Calu3 (cell line): ENCODE measurements around the gene KCNT1. TPM values are rescaled to one million over a fixed set of nuclear protein-coding genes. Genes with fewer than 3 reads are reported as not detected.

Experiments
- BruUV-seq: library from RNA; stranded (reverse); fragments of 400-500 nt; replicated peaks from 2 replicates; lab custom pipeline; 2021; lab: Mats Ljungman, UMichigan
- CTCF ChIA-PET: fragments of 300-600 bp; sonication (Branson Sonifier 250); formaldehyde crosslinking; loops from one replicate; lab custom pipeline; 2022; ENCODE audit warnings: antibody characterized with exemption; lab: Charles Lee
- DNase-seq: peaks from one replicate; pipeline ENCODE4 v3.0.0; 2022
- H3K27ac Mint-ChIP-seq: one replicate; pipeline ENCODE4 v1.8.0; 2022; ENCODE audit warnings: mixed read lengths; ENCODE audit not compliant: unreplicated experiment
- H3K27me3 Mint-ChIP-seq: one replicate; pipeline ENCODE4 v1.8.0; 2022; ENCODE audit warnings: mixed read lengths; ENCODE audit not compliant: unreplicated experiment
- H3K36me3 Mint-ChIP-seq: one replicate; pipeline ENCODE4 v1.8.0; 2022; ENCODE audit warnings: mild to moderate bottlenecking, moderate library complexity, mixed read lengths; ENCODE audit not compliant: insufficient read depth, unreplicated experiment
- H3K4me1 Mint-ChIP-seq: one replicate; pipeline ENCODE4 v1.8.0; 2022; ENCODE audit warnings: mild to moderate bottlenecking, low read depth, mixed read lengths; ENCODE audit not compliant: unreplicated experiment
- H3K4me3 Mint-ChIP-seq: one replicate; pipeline ENCODE4 v1.8.0; 2022; ENCODE audit warnings: mild to moderate bottlenecking, low read depth, moderate library complexity, mixed read lengths; ENCODE audit not compliant: unreplicated experiment
- H3K9me3 Mint-ChIP-seq: one replicate; pipeline ENCODE4 v1.8.0; 2022; ENCODE audit warnings: low read depth, mixed read lengths; ENCODE audit not compliant: unreplicated experiment
- intact Hi-C: fragments of 100-400 bp; cut with micrococcal nuclease; formaldehyde crosslinking; loops from one replicate; pipeline ENCODE4 v1.10.0; 2022; ENCODE audit not compliant: unreplicated experiment
- total RNA-seq: library from RNA; stranded (reverse); gene quantifications from 2 replicates; pipeline ENCODE4 v1.2.3, GENCODE V29; 2022
- TF ChIP-seq, protein P1 (sequence below): fragments of 200-600 bp; IDR thresholded peaks from one replicate; pipeline ENCODE4 v1.8.0; 2022; ENCODE audit warnings: antibody characterized with exemption; ENCODE audit not compliant: unreplicated experiment

Gene KCNT1
- total RNA-seq, 1 experiment from 2014 or later: not detected

GRCh38 chr9:135708164-135708563 is 6.2 kb downstream of the KCNT1 start:
- Mint-ChIP-seq H3K4me1 (no peaks in the 10 kb centered on the region), H3K4me3 (no peak overlapping the region), H3K36me3 (no peaks in the 10 kb centered on the region), H3K27ac (no peak overlapping the region), H3K9me3 (no peaks in the 10 kb centered on the region), H3K27me3 (peaks cover 56% of the 10 kb centered on the region)
- intact Hi-C loops: no loop called here
- CTCF ChIA-PET: no interaction called here
- no TSS peak for BruUV-seq
- DNase-seq: no peak
- TF ChIP-seq, protein P1, sequence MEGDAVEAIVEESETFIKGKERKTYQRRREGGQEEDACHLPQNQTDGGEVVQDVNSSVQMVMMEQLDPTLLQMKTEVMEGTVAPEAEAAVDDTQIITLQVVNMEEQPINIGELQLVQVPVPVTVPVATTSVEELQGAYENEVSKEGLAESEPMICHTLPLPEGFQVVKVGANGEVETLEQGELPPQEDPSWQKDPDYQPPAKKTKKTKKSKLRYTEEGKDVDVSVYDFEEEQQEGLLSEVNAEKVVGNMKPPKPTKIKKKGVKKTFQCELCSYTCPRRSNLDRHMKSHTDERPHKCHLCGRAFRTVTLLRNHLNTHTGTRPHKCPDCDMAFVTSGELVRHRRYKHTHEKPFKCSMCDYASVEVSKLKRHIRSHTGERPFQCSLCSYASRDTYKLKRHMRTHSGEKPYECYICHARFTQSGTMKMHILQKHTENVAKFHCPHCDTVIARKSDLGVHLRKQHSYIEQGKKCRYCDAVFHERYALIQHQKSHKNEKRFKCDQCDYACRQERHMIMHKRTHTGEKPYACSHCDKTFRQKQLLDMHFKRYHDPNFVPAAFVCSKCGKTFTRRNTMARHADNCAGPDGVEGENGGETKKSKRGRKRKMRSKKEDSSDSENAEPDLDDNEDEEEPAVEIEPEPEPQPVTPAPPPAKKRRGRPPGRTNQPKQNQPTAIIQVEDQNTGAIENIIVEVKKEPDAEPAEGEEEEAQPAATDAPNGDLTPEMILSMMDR: no peak

DNA sequence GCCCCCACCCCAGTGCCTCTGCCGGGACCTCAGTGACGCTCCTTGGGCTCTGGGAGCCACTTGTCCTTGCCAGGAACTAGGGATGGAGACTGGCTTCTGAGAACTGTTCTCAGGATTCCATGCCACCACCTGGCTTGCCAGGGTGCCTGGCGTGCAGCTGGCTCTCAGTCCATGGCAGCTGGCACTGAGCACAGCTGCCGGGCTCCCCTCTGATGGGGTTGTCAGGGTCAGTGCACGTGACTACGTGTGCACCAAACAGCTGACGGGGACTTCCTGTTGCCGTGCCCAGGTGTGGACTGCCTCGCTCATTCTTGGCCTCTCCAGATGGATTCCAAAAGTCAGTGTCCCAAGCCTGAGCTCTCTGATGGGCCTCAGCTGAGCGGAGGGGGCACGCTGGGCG is 9.4 kb downstream of the KCNT1 start:
- Mint-ChIP-seq H3K4me1 (no peaks in the 10 kb centered on the region), H3K36me3 (no peaks in the 10 kb centered on the region), H3K9me3 (no peaks in the 10 kb centered on the region), H3K27me3 (peaks cover 74% of the 10 kb centered on the region), H3K27ac (no peak overlapping the region), H3K4me3 (no peak overlapping the region)
- intact Hi-C loops: no loop called here
- CTCF ChIA-PET: no interaction called here
- no TSS peak for BruUV-seq
- no peak for DNase-seq
- TF ChIP-seq, protein P1: no peak

- Mint-ChIP-seq H3K4me1 (no peaks in the 10 kb centered on the region), H3K4me3 (no peak overlapping the region), H3K27ac (no peak overlapping the region), H3K27me3 (peaks cover 79% of the 10 kb centered on the region), H3K9me3 (no peaks in the 10 kb centered on the region), H3K36me3 (no peaks in the 10 kb centered on the region)
- CTCF ChIA-PET: no interaction called here
- TF ChIP-seq, protein P1: no peak
- no TSS peak for BruUV-seq
- intact Hi-C loops: no loop called here
- no peak for DNase-seq
Observed at GRCh38 chr9:135711881-135712280, 9.9 kb downstream of the KCNT1 start.

- DNase-seq: no peak
- BruUV-seq: no TSS peak
- TF ChIP-seq, protein P1: no peak
- intact Hi-C loops: no loop called here
- Mint-ChIP-seq H3K9me3 (no peaks in the 10 kb centered on the region), H3K4me3 (no peak overlapping the region), H3K27ac (no peak overlapping the region), H3K36me3 (no peaks in the 10 kb centered on the region), H3K4me1 (no peaks in the 10 kb centered on the region), H3K27me3 (peaks cover 86% of the 10 kb centered on the region)
- CTCF ChIA-PET: interaction anchor here (0.6 kb wide), 1 partner anchor 16 kb away, joined by 3 read pairs; no protein-coding TSS in a partner anchor
Observed at GRCh38 chr9:135712613-135713295, 10.8 kb downstream of the KCNT1 start.
